OCI-LY3 (cell line): ENCODE data around the gene DZIP1L.

Experiments used
- CTCF ChIP-seq: fragments of 200-600, 300-600 bp; sonication (generic); IDR thresholded peaks from 2 replicates; pipeline ENCODE4 v1.5.1; 2014; ENCODE audit warnings: antibody characterized with exemption, low read length, low read depth
- EZH2phosphoT487 ChIP-seq: fragments of 200-600 bp; shearing (Covaris generic); IDR thresholded peaks from 2 replicates; pipeline ENCODE4 v1.6.1; 2018; ENCODE audit warnings: antibody characterized with exemption, mixed run types, low read depth

GRCh38 chr3:138062626-138063025 is 52.8 kb downstream of the DZIP1L start:
- TF ChIP-seq CTCF = no peak
- TF ChIP-seq EZH2phosphoT487 = no peak
